Activated CD8-positive, alpha-beta T cell treated with anti-CD3 and anti-CD28 coated beads for 36 hours (primary cell): Measurements from ENCODE around the gene PTPN21. TPM values are rescaled to one million over a fixed set of nuclear protein-coding genes. Genes with fewer than 3 reads are reported as not detected.

Source experiments
- ATAC-seq: fragments of 200-7000 bp; cut with Tn5 transposase; one replicate; pipeline ENCODE4 v1.10.0; 2021; ENCODE audit warnings: mild to moderate bottlenecking, moderate library complexity
- CTCF ChIA-PET: fragments of 350-600 bp; sonication (Branson Sonifier 250); formaldehyde crosslinking; loops from one replicate; lab custom pipeline; 2021; ENCODE audit warnings: antibody characterized with exemption; lab: Charles Lee
- POLR2A ChIA-PET: fragments of 350-600 bp; sonication (Branson Sonifier 250); formaldehyde crosslinking; loops from one replicate; lab custom pipeline; 2021; ENCODE audit warnings: antibody characterized with exemption; lab: Charles Lee
- DNase-seq: peaks from one replicate; pipeline ENCODE4 v3.0.0-alpha.2; 2020
- H3K27ac Mint-ChIP-seq: one replicate; pipeline ENCODE4 v1.8.0; 2021; ENCODE audit warnings: mild to moderate bottlenecking, mixed read lengths
- H3K27me3 Mint-ChIP-seq: one replicate; pipeline ENCODE4 v1.8.0; 2021; ENCODE audit warnings: mixed read lengths
- H3K36me3 Mint-ChIP-seq: one replicate; pipeline ENCODE4 v1.8.0; 2021; ENCODE audit warnings: low read depth, mixed read lengths
- H3K4me1 Mint-ChIP-seq: one replicate; pipeline ENCODE4 v1.8.0; 2021; ENCODE audit warnings: low read depth, mixed read lengths
- H3K4me3 Mint-ChIP-seq: one replicate; pipeline ENCODE4 v1.8.0; 2021; ENCODE audit warnings: mild to moderate bottlenecking, moderate library complexity, mixed read lengths
- H3K9me3 Mint-ChIP-seq: one replicate; pipeline ENCODE4 v1.8.0; 2021; ENCODE audit warnings: mixed read lengths
- intact Hi-C: fragments of 100-400 bp; cut with micrococcal nuclease; formaldehyde crosslinking; loops from one replicate; pipeline ENCODE4 v1.10.0; 2022
- total RNA-seq, 2 experiments: library from RNA; stranded (reverse); gene quantifications; one replicate each; pipeline ENCODE4 v1.2.3, GENCODE V29; 2021
- TF ChIP-seq, protein P1 (sequence below): fragments of 200-600 bp; IDR thresholded peaks from one replicate; pipeline ENCODE4 v1.8.0; 2022; ENCODE audit warnings: antibody characterized with exemption, mild to moderate bottlenecking

Gene PTPN21
- total RNA-seq, 2 experiments from 2014 or later: not detected

DNA sequence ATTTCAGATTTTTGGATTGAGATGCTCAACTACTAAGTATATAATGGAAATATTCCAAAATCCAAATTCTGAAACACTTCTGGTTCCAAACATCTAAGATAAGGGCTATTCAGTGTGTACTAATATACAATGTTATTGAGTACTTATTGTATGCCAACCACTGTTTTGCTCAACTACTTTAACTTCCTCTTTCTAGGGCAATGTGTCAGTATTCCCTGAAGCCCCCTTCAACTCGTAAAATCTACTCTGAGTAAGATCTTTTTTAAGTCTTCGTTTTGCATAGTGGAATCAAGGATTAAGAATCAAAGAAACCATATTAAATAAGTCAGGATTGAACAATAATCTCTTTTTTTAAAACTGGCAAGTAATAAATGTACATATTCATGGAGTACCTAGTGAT is 123.8 kb downstream of the PTPN21 start:
- DNase-seq (no peak), ATAC-seq (no peak)
- no peak overlapping the region for H3K4me3 Mint-ChIP-seq
- H3K36me3 Mint-ChIP-seq: peaks cover 2% of the 10 kb centered on the region
- intact Hi-C loops: no loop called here
- H3K9me3 Mint-ChIP-seq: no peaks in the 10 kb centered on the region
- CTCF ChIA-PET: no interaction called here
- no peaks in the 10 kb centered on the region for H3K27me3 Mint-ChIP-seq
- H3K4me1 Mint-ChIP-seq: no peaks in the 10 kb centered on the region
- TF ChIP-seq, protein P1, sequence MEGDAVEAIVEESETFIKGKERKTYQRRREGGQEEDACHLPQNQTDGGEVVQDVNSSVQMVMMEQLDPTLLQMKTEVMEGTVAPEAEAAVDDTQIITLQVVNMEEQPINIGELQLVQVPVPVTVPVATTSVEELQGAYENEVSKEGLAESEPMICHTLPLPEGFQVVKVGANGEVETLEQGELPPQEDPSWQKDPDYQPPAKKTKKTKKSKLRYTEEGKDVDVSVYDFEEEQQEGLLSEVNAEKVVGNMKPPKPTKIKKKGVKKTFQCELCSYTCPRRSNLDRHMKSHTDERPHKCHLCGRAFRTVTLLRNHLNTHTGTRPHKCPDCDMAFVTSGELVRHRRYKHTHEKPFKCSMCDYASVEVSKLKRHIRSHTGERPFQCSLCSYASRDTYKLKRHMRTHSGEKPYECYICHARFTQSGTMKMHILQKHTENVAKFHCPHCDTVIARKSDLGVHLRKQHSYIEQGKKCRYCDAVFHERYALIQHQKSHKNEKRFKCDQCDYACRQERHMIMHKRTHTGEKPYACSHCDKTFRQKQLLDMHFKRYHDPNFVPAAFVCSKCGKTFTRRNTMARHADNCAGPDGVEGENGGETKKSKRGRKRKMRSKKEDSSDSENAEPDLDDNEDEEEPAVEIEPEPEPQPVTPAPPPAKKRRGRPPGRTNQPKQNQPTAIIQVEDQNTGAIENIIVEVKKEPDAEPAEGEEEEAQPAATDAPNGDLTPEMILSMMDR: no peak
- POLR2A ChIA-PET: no interaction called here
- no peak overlapping the region for H3K27ac Mint-ChIP-seq

- DNase-seq (no peak), ATAC-seq (no peak)
- H3K9me3 Mint-ChIP-seq: no peaks in the 10 kb centered on the region
- H3K4me1 Mint-ChIP-seq: peaks cover 3% of the 10 kb centered on the region
- H3K27ac Mint-ChIP-seq: no peak overlapping the region
- ChIA-PET POLR2A (no interaction called here), CTCF (no interaction called here)
- intact Hi-C loops: no loop called here
- H3K27me3 Mint-ChIP-seq: no peaks in the 10 kb centered on the region
- TF ChIP-seq, protein P1: no peak
- no peaks in the 10 kb centered on the region for H3K36me3 Mint-ChIP-seq
- H3K4me3 Mint-ChIP-seq: no peak overlapping the region
Measured at GRCh38 chr14:88426271-88426670, 128.5 kb downstream of the PTPN21 start.

DNA sequence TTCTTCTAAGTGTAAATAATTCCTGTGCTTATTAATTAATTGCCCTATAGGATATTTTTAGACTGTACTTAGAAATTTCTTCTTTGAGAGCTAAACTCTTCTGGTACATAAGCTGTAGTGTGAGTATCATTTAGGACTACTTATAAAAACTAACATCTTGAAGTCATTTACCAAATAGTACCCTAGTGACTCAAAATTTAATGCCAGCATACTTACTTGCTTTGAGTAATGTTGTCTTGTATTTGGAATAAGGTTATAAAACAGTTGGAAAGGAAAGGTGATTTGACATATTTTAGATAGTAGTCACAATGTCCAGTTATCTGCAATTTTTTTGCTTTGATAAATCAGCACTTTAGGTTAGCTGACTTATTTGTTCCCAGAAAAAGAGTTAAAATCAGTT is 130.2 kb downstream of the PTPN21 start:
- H3K4me1 Mint-ChIP-seq: peaks cover 3% of the 10 kb centered on the region
- H3K9me3 Mint-ChIP-seq: no peaks in the 10 kb centered on the region
- ChIA-PET POLR2A (no interaction called here), CTCF (no interaction called here)
- DNase-seq: no peak
- TF ChIP-seq, protein P1: no peak
- no peak for ATAC-seq
- no peak overlapping the region for H3K4me3 Mint-ChIP-seq
- no peak overlapping the region for H3K27ac Mint-ChIP-seq
- intact Hi-C loops: no loop called here
- H3K36me3 Mint-ChIP-seq: peaks cover 1% of the 10 kb centered on the region
- H3K27me3 Mint-ChIP-seq: no peaks in the 10 kb centered on the region

DNA sequence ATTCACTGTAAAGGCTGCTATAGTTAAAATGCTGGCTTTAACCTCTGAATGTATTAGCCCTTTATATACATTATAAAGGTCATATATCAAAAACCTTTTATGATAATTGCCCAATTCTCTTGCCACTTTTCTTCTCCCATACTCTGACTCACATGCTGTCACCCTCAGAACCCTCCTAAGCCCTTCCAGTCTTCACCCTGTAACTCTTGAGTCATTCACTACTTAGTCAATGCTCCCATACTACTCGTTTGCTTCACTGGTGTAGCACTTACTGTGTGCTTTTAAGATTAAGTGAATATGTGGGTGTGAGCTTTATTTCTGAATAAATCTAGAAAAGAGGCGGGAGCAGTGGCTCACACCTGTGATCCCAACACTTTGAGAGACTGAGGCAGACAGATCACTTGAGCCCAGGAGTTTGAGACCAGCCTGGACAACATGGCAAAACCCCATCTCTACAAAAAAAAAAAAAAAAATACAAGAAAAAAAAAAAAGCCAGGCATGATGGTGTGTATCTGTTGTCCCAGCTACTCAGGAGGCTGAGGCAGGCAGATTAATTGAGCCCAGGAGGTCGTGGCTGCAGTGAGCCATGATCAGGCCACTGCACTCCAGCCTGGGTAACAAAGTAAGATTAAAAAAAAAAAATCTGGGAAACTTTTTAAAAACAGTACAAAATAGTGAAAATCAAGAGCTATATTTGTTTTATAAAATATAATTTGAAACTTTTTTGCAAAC is 131.7 kb downstream of the PTPN21 start:
- no peaks in the 10 kb centered on the region for H3K27me3 Mint-ChIP-seq
- ATAC-seq: peak; percentile 80
- no peak overlapping the region for H3K4me3 Mint-ChIP-seq
- DNase-seq: no peak
- TF ChIP-seq, protein P1: no peak
- ChIA-PET POLR2A (no interaction called here), CTCF (no interaction called here)
- intact Hi-C loops: no loop called here
- peaks cover under 1% of the 10 kb centered on the region for H3K9me3 Mint-ChIP-seq
- peaks cover 3% of the 10 kb centered on the region for H3K36me3 Mint-ChIP-seq
- H3K4me1 Mint-ChIP-seq: peaks cover 3% of the 10 kb centered on the region
- no peak overlapping the region for H3K27ac Mint-ChIP-seq

GRCh38 chr14:88422047-88422446 is 132.8 kb downstream of the PTPN21 start:
- intact Hi-C loops: no loop called here
- Mint-ChIP-seq H3K36me3 (peaks cover 11% of the 10 kb centered on the region), H3K4me1 (peaks cover 3% of the 10 kb centered on the region), H3K27me3 (no peaks in the 10 kb centered on the region), H3K9me3 (peaks cover 5% of the 10 kb centered on the region), H3K4me3 (no peak overlapping the region), H3K27ac (no peak overlapping the region)
- ChIA-PET POLR2A (no interaction called here), CTCF (no interaction called here)
- DNase-seq (no peak), ATAC-seq (no peak)
- TF ChIP-seq, protein P1: no peak
